GM19438 (cell line): ENCODE data around the gene STEAP1.
"Not testable (repeated sequence)": the region's sequence is repeated elsewhere in the genome, so short reads cannot be mapped to it uniquely, and the experiment has no call there.

Experiments used
- ATAC-seq: cut with Tn5 transposase; IDR thresholded peaks from one replicate; pipeline ENCODE4 v1.9.1; 2021; ENCODE audit warnings: low read depth; ENCODE audit not compliant: unreplicated experiment

STEAP1 gene

GRCh38 chr7:90172624-90173023, 18.4 kb downstream of the STEAP1 start:
- ATAC-seq, result no peak

DNA sequence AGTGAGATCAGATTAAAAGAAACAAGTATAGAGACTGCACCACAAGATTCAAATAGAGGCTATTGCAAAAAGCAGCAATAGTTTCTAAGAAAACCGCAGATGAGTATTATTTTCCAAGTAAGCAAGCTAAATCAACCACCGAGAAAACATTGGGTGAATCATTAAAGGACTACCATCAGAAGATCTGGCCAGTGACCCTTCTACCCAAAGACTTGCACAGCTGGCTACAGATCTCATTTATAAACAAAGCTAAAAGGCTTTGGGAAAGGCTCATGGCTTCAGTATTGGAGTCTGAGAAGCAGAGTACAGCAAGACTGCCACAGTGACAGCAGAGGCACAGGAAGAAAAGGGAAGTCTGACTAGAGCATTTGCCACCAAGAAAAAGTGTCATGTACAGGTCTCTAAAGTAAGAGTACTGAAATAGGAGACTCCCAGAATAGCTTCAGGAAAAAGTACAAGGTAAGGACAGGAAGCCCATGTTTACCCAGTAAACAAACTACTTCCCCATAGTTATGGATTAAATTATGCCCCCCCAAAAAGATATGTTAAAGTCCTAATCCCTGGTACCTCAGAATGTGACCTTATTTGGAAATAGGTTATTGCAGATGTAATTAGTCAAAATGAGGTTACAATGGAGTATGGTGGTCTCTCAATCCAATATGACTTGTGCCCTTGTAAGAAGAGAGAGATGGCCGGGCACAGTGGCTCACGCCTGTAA, 19.0 kb downstream of the STEAP1 start:
- ATAC-seq, result peak; percentile 95

- no peak for ATAC-seq
Observed at GRCh38 chr7:90175667-90176066, 21.4 kb downstream of the STEAP1 start.

DNA sequence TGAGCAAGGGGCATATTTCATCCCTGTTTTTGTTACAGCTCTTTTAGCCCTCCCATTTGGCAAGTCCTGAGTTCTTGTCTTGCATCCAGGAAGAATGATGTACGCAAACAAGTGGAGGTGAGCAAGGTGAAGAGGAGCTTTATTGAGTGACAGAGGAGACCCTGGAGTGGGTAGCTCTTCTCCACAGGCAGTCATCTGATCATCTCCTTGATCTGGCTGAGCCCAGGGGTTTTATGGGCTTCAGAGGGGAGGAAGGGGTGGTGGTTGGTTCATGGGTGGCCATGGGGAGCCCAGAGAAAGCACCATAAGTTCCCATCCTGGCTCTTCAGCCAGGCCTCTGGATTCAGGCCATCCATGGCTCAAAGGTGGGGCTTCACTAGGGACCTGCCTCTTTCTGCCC, 21.9 kb downstream of the STEAP1 start:
- no peak for ATAC-seq

GRCh38 chr7:90178166-90178565, 23.9 kb downstream of the STEAP1 start:
- no peak for ATAC-seq

DNA sequence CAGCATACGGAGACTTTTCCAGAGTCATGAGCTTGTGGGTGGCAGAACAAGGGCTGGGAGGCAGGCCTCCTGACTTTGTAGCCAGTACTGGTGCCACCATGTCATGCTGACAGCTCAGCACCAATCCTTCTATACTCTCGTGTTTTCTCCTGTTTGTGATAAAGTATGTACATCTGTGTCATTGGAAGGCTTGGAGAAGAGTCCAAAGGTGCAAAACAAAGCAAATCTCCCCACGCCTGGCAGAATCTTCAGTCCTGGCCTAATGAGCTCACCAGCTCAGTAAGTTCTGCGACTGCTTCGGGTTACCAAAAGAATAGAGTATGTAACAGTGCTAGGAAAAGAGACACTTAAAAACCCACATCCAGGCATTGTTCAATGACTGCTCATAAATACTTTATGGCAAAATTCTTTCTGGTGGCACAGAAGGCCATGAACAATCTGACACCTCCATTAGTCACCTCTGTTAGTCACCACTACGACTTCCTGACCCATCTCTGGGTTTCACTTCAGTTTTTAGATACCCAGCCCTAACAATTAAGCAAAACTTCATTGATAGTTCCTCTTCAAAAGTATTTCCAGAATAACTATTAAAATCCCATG, 24.5 kb downstream of the STEAP1 start:
- peak; percentile 84 for ATAC-seq

GRCh38 chr7:90180011-90180585, 25.8 kb downstream of the STEAP1 start:
- ATAC-seq, result no peak

DNA sequence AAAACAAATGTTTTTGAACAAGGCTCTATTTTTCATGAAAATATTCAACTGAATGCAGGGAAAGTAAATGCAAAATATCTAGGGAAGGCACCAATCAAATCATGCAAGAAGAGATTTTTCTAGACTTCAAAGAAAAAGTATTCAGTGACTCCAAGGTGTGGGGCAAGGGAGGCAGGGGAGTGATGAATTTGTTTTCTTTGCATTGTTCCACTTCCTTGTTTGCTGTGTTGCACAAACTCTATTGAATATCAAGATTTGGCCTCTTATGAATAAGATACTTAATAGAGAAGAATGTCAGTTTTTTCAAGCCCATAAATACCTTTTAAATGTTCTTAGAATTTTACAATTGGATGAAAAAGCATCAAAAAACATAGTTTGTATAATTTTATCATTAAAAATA, 26.4 kb downstream of the STEAP1 start:
- no peak for ATAC-seq

GRCh38 chr7:90181485-90181884, 27.2 kb downstream of the STEAP1 start:
- ATAC-seq, result no peak

DNA sequence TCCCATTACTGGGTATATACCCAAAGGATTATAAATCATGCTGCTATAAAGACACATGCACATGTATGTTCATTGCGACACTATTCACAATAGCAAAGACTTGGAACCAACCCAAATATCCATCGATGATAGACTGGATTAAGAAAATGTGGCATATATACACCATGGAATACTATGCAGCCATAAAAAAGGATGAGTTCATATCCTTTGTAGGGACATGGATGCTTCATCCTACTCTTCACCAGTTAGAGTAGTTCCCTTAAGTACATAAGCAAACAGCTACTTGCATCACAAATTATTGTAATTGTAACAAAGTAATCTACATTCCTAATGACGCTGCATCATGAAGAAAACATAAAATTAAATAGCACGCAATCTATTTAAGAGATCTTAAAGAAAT, 32.0 kb downstream of the STEAP1 start:
- ATAC-seq, result not testable (repeated sequence)

DNA sequence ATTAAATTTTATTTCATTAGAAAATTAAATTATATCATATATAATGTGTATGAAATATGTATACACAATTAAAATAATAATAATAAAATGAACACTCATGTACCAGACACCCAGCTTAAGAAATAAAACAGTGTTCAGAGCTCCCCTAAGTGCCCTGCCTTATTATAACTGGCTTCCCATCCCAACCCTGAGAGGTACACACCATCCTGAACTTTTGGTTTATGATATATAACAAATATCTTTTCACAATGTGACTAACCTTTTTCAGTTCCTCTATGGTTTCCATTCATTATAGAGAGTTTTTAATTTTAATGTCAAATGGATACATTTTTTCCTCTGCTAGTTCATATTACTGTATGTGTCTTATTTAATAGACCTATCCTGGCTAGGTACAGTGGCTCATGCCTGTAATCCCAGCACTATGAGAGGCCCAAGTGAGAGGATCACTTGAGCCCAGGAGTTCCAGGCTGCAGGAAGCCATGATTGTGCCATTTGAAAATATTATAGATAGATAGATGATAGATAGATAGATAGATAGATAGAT, 33.3 kb downstream of the STEAP1 start:
- no peak for ATAC-seq

GRCh38 chr7:90188281-90188680, 34.0 kb downstream of the STEAP1 start:
- peak; percentile 96 for ATAC-seq

DNA sequence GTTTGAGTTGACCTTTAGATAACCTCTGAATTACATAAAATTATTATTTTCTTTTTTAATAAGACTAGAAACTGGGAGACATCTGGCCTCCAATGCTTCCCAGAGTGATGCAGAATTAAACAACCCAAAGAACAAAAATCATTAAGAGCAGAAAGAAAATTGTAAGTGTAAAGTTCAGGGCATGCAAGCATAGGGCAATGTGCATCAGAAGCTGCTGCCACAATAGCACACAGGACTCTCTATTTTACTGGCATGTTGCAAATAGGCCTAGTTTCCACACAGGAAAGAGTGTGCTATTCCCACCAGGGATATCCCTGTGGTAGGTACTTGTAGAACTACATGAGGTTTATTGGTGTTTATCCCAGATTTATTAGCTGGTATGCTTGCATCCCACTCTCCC, 36.7 kb downstream of the STEAP1 start:
- ATAC-seq, result no peak

DNA sequence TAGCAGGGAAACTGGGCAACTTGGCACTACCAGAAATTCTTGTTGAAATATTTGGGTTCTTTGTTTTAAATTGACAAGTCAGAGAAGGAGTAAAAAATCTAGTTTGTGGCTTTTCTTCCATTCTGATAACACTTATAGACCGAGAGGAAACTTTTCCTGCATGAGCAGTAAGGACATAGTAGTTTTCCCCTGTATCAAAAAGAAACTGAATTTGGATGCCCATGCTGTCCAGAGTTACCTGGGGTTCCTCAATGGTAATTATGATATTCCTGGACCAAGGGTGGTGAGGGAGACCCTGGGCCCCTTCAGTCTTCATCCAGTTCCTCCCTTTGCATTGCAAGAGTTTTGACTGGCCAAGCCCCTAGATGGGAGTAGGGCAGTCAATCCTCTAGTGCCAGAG, 37.4 kb downstream of the STEAP1 start:
- no peak for ATAC-seq

GRCh38 chr7:90192876-90193750, 38.8 kb downstream of the STEAP1 start:
- no peak for ATAC-seq

DNA sequence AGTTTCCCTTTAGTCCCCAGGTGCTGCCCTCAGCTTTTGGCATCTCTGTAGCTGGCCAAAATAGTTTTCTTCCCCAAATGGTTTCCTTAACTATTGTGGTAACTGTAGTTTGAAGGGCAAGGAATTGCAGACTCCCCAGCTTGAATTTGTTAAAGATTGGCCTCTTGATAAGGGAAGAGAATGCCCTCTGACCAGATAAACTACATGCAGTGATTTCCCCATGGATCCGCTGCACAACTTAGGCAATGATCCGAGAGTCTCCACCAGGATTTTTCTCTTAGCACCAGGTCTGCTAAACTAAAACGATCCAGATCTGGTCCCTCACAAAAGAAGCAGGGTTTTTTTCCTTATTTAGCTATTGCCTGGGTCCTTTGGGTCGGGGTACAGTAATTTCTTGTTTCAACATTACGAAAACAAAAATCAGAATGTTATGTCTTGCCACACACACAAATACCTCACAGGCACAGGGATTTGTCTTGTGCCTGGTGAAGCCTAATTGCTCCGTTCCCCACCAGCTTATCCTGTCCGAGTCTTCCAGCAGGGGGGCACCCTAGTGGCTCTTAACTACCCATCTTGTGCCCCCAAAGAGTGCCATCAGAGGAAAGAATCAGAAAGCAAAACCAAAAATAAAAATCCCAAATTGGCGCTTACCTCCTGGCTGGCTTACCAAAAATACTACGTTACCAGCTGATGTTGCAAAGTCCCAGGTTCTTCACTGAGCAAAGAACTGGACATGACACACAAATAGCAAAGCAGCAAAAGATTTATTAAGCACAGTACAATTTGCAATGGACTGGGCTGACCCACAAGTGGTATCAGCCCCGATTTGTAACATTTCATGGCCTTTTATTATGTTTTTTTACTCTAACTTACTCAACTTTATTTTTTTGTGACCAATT, 40.9 kb downstream of the STEAP1 start:
- no peak for ATAC-seq

GRCh38 chr7:90201500-90202195, 47.4 kb downstream of the STEAP1 start:
- ATAC-seq, result no peak

DNA sequence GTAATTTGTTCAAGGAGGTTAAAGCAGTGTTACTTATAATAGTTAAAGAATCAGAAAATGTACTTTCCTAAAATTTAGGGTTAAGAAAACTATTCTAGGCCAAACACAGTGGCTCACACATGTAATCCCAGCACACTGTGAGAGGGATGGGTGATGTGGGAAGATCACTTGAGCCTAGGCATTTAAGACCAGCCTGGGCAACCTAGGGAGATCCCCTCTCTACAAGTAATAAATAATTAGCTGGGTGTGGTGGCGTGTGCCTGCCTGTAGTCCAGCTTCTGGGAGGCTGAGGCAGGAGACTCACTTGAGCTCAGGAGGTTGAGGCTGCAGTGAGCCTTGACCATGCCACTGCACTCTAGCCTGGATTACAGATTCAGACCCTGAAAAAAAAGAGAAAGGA, 53.7 kb downstream of the STEAP1 start:
- ATAC-seq, result no peak

- no peak for ATAC-seq
Observed at GRCh38 chr7:90209776-90210175, 55.5 kb downstream of the STEAP1 start.
